NCI-H345 treated with DMSO at 0.1 percent for 48 hours (cell line): Measurements from ENCODE around the gene PCDHGA6.

ENCODE experiments used
- DNase-seq: peaks from one replicate; lab custom pipeline; 2025; ENCODE audit not compliant: unreplicated experiment; lab: John Stamatoyannopoulos, UW

The PCDHGA6 gene

DNA sequence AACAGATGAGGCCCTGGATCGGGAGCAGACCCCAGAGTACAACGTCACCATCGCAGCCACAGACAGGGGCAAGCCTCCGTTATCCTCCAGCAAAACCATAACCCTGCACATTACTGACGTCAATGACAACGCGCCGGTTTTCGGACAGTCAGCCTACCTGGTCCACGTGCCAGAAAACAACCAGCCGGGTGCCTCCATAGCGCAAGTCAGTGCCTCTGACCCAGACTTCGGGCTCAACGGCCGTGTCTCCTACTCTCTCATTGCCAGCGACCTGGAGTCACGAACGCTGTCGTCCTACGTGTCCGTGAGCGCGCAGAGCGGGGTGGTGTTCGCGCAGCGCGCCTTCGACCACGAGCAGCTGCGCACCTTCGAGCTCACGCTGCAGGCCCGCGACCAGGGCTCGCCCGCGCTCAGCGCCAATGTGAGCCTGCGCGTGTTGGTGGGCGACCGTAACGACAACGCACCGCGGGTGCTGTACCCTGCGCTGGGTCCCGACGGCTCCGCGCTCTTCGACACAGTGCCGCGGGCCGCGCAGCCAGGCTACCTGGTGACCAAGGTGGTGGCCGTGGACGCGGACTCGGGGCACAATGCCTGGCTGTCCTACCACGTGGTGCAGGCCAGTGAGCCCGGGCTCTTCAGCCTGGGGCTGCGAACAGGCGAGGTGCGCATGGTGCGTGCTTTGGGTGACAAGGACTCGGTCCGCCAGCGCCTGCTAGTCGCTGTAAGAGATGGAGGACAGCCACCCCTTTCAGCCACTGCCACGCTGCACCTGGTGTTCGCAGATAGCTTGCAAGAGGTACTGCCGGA lies 45.6 kb downstream of the PCDHGA6 start:
- DNase-seq: no peak

DNA sequence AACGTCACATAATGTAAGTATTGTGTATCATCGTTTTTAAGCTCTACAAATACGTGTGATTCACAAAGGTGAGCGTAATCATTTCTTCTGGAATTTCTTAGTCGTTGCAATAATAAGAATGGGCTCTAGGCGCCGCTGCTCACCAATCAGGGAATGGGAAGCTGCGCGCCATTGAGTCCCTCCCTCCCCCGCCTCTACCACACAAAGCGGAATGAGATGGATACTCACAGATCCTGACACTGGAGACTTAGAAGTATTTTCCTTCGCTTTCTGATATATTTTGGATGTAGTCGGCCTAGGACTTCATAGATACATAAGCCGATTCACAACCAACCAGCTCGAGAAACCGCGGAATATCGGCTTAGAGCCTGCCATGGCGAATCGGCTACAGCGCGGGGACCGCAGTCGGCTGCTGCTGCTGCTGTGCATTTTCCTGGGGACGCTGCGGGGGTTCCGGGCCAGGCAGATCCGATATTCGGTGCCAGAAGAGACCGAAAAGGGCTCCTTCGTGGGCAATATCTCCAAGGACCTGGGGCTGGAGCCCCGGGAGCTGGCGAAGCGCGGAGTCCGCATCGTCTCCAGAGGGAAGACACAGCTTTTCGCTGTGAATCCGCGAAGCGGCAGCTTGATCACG lies 47.3 kb downstream of the PCDHGA6 start, which contains the start of gene PCDHGA11:
Gene PCDHGA11 (plus strand): TSS at position 197 of the 634 bp plus-strand sequence. CDS start 177 bp downstream, at position 374.
- DNase-seq: no peak

DNA sequence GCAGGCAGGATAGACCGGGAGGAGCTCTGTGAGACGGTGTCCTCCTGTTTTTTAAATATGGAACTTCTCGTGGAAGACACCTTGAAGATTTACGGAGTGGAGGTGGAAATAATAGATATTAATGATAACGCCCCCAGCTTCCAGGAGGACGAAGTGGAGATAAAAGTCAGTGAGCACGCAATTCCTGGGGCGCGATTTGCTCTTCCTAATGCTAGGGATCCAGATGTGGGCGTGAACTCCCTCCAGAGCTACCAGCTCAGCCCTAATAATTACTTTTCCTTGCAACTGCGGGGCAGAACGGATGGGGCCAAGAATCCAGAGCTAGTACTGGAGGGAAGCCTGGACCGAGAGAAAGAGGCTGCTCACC lies 47.8 kb downstream of the PCDHGA6 start:
- no peak for DNase-seq

DNA sequence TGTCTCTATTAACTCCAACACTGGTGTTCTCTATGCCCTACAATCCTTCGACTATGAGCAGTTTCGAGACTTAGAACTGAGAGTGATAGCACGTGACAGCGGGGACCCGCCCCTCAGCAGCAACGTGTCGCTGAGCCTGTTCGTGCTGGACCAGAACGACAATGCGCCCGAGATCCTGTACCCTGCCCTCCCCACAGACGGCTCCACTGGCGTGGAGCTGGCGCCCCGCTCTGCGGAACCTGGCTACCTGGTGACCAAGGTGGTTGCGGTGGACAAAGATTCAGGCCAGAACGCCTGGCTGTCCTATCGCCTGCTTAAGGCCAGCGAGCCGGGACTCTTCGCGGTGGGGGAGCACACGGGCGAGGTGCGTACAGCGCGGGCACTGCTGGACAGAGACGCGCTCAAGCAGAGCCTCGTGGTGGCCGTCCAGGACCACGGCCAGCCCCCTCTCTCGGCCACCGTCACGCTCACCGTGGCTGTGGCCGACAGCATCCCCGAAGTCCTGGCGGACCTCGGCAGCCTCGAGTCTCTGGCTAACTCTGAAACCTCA lies 49.1 kb downstream of the PCDHGA6 start:
- no peak for DNase-seq

DNA sequence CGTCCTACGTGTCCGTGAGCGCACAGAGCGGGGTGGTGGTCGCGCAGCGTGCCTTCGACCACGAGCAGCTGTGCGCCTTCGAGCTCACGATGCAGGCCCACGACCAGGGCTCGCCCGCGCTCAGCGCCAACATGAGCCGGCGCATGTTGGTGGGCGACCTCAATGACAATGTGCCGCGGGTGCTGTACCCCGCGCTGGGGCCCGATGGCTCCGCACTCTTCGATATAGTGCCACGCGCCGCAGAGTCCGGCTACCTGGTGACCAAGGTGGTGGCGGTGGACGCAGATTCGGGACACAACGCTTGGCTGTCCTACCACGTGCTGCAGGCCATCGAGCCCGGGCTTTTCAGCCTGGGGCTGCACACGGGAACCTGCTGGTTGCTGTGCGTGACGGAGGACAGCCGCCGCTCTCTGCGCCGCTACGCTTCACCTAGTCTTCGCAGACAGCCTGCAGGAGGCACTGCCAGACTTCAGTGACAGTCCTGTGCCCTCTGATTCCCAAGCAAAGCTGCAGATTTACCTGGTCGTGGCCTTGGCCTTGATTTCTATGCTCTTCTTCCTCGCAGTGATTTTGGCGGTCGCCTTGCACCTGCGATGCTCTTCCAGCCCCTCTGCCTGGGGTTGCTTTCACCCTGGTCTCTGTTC lies 54.2 kb downstream of the PCDHGA6 start:
- DNase-seq: no peak
